Endothelial cell (in vitro differentiated cells): Measurements from ENCODE around the gene RSPH4A. TPM values are rescaled to one million over a fixed set of nuclear protein-coding genes. Genes with fewer than 3 reads are reported as not detected.
"Not testable (repeated sequence)": the region's sequence is repeated elsewhere in the genome, so short reads cannot be mapped to it uniquely, and the experiment has no call there.

Experiments
- DNase-seq: peaks from one replicate; pipeline ENCODE4 v3.0.0; 2021; ENCODE audit warnings: low spot score
- H3K27ac Mint-ChIP-seq: one replicate; pipeline ENCODE4 v1.8.0; 2021; ENCODE audit warnings: mixed read lengths, inconsistent platforms; ENCODE audit not compliant: unreplicated experiment
- H3K27me3 Mint-ChIP-seq: one replicate; pipeline ENCODE4 v1.8.0; 2021; ENCODE audit warnings: mild to moderate bottlenecking, moderate library complexity, mixed read lengths, inconsistent platforms; ENCODE audit not compliant: unreplicated experiment
- H3K36me3 Mint-ChIP-seq: one replicate; pipeline ENCODE4 v1.8.0; 2021; ENCODE audit warnings: mild to moderate bottlenecking, low read depth, mixed read lengths, inconsistent platforms; ENCODE audit not compliant: unreplicated experiment
- H3K4me1 Mint-ChIP-seq: one replicate; pipeline ENCODE4 v1.8.0; 2021; ENCODE audit warnings: mild to moderate bottlenecking, mixed read lengths, inconsistent platforms; ENCODE audit not compliant: unreplicated experiment
- H3K4me3 Mint-ChIP-seq: one replicate; pipeline ENCODE4 v1.8.0; 2021; ENCODE audit warnings: mild to moderate bottlenecking, mixed read lengths, inconsistent platforms; ENCODE audit not compliant: unreplicated experiment
- H3K9me3 Mint-ChIP-seq: one replicate; pipeline ENCODE4 v1.8.0; 2021; ENCODE audit warnings: mixed read lengths, inconsistent platforms; ENCODE audit not compliant: unreplicated experiment
- CTCF ChIP-seq: fragments of 200-600 bp; sonication (generic); IDR thresholded peaks from one replicate; pipeline ENCODE4 v1.5.0; 2021; ENCODE audit warnings: antibody characterized with exemption; ENCODE audit not compliant: unreplicated experiment
- total RNA-seq: library from RNA; stranded (reverse); fragmentation: NEBNext Ultra II Directional; extraction: Animal tissue kit (Norgen Biotek cat#: 25700); gene quantifications from one replicate; pipeline ENCODE4 v1.2.1, GENCODE V29; 2021; ENCODE audit not compliant: unreplicated experiment

RSPH4A gene
- total RNA-seq, 1 donor from 2014 or later, result 1.3 TPM

GRCh38 chr6:116596815-116597214 lies 19.5 kb upstream of the RSPH4A start:
- no peak overlapping the region for H3K27ac Mint-ChIP-seq
- no peaks in the 10 kb centered on the region for H3K4me1 Mint-ChIP-seq
- peaks cover 2% of the 10 kb centered on the region for H3K27me3 Mint-ChIP-seq
- peak; percentile 17 for DNase-seq
- H3K36me3 Mint-ChIP-seq, result peaks cover 15% of the 10 kb centered on the region
- no peak overlapping the region for H3K4me3 Mint-ChIP-seq
- no peaks in the 10 kb centered on the region for H3K9me3 Mint-ChIP-seq
- TF ChIP-seq CTCF, result no peak

GRCh38 chr6:116603916-116604315 lies 12.4 kb upstream of the RSPH4A start:
- H3K9me3 Mint-ChIP-seq, H3K27ac Mint-ChIP-seq, H3K27me3 Mint-ChIP-seq, DNase-seq, H3K4me1 Mint-ChIP-seq, H3K4me3 Mint-ChIP-seq: not testable (repeated sequence)
- peaks cover 22% of the 10 kb centered on the region for H3K36me3 Mint-ChIP-seq

GRCh38 chr6:116604868-116605267 lies 11.4 kb upstream of the RSPH4A start:
- not testable (repeated sequence) for H3K9me3 Mint-ChIP-seq

GRCh38 chr6:116605935-116606334 lies 10.3 kb upstream of the RSPH4A start:
- no peak for TF ChIP-seq CTCF
- peaks cover under 1% of the 10 kb centered on the region for H3K4me1 Mint-ChIP-seq
- no peak overlapping the region for H3K27ac Mint-ChIP-seq
- H3K27me3 Mint-ChIP-seq, result peaks cover under 1% of the 10 kb centered on the region
- peaks cover 22% of the 10 kb centered on the region for H3K36me3 Mint-ChIP-seq
- H3K4me3 Mint-ChIP-seq, result no peak overlapping the region
- no peak for DNase-seq
- H3K9me3 Mint-ChIP-seq, result no peaks in the 10 kb centered on the region

More at GRCh38 chr6:116604868-116605267, 11.4 kb upstream of the RSPH4A start:
- H3K4me1 Mint-ChIP-seq, H3K4me3 Mint-ChIP-seq, H3K27me3 Mint-ChIP-seq, DNase-seq, H3K27ac Mint-ChIP-seq: not testable (repeated sequence)
- peaks cover 22% of the 10 kb centered on the region for H3K36me3 Mint-ChIP-seq

GRCh38 chr6:116611056-116611455 lies 5.2 kb upstream of the RSPH4A start:
- Mint-ChIP-seq H3K36me3 (no peaks in the 10 kb centered on the region), H3K27ac (no peak overlapping the region), H3K27me3 (peaks cover 3% of the 10 kb centered on the region), H3K4me3 (no peak overlapping the region), H3K9me3 (no peaks in the 10 kb centered on the region), H3K4me1 (peaks cover 4% of the 10 kb centered on the region)
- no peak for TF ChIP-seq CTCF
- DNase-seq, result no peak

GRCh38 chr6:116616737-116617053 lies 416 bp downstream of the RSPH4A start:
- Mint-ChIP-seq H3K36me3 (no peaks in the 10 kb centered on the region), H3K27ac (peak overlapping the region; percentile 97), H3K4me1 (peaks cover 9% of the 10 kb centered on the region), H3K4me3 (peak overlapping the region; percentile 95), H3K27me3 (peaks cover 6% of the 10 kb centered on the region), H3K9me3 (no peaks in the 10 kb centered on the region)
- DNase-seq, result peak; percentile 32
- no peak for TF ChIP-seq CTCF
